OCI-LY1 (cell line): ENCODE results near the gene ARHGEF16.

Experiments
- H2AFZ ChIP-seq: fragments of 200-600 bp; sonication (generic), shearing (Covaris generic); 2 replicates; pipeline ENCODE4 v1.6.0; 2014; ENCODE audit warnings: antibody characterized with exemption, mild to moderate bottlenecking, low read length
- H3F3A ChIP-seq: fragments of 200-600 bp; sonication (generic), shearing (Covaris generic); 2 replicates; pipeline ENCODE4 v1.6.0; 2014; ENCODE audit warnings: mild to moderate bottlenecking, antibody characterized with exemption, low read length, moderate library complexity; ENCODE audit not compliant: insufficient read depth
- H3K27ac ChIP-seq: fragments of 200-600 bp; sonication (generic); 2 replicates; pipeline ENCODE4 v1.5.1; 2014; ENCODE audit warnings: low read length, mixed run types, mild to moderate bottlenecking, low read depth; ENCODE audit not compliant: poor library complexity, severe bottlenecking
- H3K27me3 ChIP-seq: fragments of 200-600 bp; sonication (generic); 2 replicates; pipeline ENCODE4 v1.6.0; 2014; ENCODE audit warnings: antibody characterized with exemption, mild to moderate bottlenecking, low read length, moderate library complexity; ENCODE audit not compliant: insufficient read depth
- H3K36me3 ChIP-seq: fragments of 200-600 bp; sonication (generic); 2 replicates; pipeline ENCODE4 v1.6.1; 2014; ENCODE audit warnings: mild to moderate bottlenecking, antibody characterized with exemption, low read length, moderate library complexity, mixed read lengths; ENCODE audit not compliant: insufficient read depth
- H3K4me1 ChIP-seq: fragments of 200-600 bp; sonication (generic); 2 replicates; pipeline ENCODE4 v1.5.1; 2014; ENCODE audit warnings: mild to moderate bottlenecking, low read length, moderate library complexity; ENCODE audit not compliant: insufficient read depth, severe bottlenecking
- H3K4me2 ChIP-seq: fragments of 200-600 bp; sonication (generic), shearing (Covaris generic); 2 replicates; pipeline ENCODE4 v1.6.1; 2014; ENCODE audit warnings: low read length
- H3K4me3 ChIP-seq: fragments of 200-600 bp; sonication (generic); 2 replicates; pipeline ENCODE4 v1.5.1; 2014; ENCODE audit warnings: low read length, low read depth, mild to moderate bottlenecking, mixed read lengths; ENCODE audit not compliant: poor library complexity, severe bottlenecking
- H3K79me2 ChIP-seq: fragments of 200-600 bp; shearing (Covaris generic); 2 replicates; pipeline ENCODE4 v1.6.1; 2016; ENCODE audit warnings: mixed run types, low read length, mixed read lengths; ENCODE audit not compliant: insufficient read depth
- H3K9ac ChIP-seq: fragments of 200-600 bp; sonication (generic), shearing (Covaris generic); 2 replicates; pipeline ENCODE4 v1.6.1; 2014; ENCODE audit warnings: mild to moderate bottlenecking, low read length, mixed read lengths
- H3K9me2 ChIP-seq: fragments of 200-600 bp; sonication (generic), shearing (Covaris generic); 2 replicates; pipeline ENCODE4 v1.6.1; 2014; ENCODE audit warnings: low read depth, mild to moderate bottlenecking, low read length, mixed read lengths
- H3K9me3 ChIP-seq: fragments of 200-600 bp; shearing (Covaris generic); 2 replicates; pipeline ENCODE4 v1.6.1; 2014; ENCODE audit warnings: low read length, mixed read lengths
- H4K20me1 ChIP-seq: fragments of 200-600 bp; sonication (generic), shearing (Covaris generic); 2 replicates; pipeline ENCODE4 v1.6.0; 2016; ENCODE audit warnings: mild to moderate bottlenecking, low read length; ENCODE audit not compliant: insufficient read depth
- EZH2 ChIP-seq: fragments of 200-600 bp; sonication (generic), shearing (Covaris generic); IDR thresholded peaks from 2 replicates; pipeline ENCODE4 v1.8.0; 2017; ENCODE audit warnings: borderline replicate concordance, mixed run types, mild to moderate bottlenecking, antibody characterized with exemption, low read length, moderate library complexity, mixed read lengths
- TF ChIP-seq, protein P1 (sequence below): fragments of 200-600 bp; sonication (generic), shearing (Covaris generic); IDR thresholded peaks from 2 replicates; pipeline ENCODE4 v1.5.1; 2017; ENCODE audit warnings: mild to moderate bottlenecking, antibody characterized with exemption, low read length, moderate library complexity, mixed read lengths

Gene ARHGEF16

DNA sequence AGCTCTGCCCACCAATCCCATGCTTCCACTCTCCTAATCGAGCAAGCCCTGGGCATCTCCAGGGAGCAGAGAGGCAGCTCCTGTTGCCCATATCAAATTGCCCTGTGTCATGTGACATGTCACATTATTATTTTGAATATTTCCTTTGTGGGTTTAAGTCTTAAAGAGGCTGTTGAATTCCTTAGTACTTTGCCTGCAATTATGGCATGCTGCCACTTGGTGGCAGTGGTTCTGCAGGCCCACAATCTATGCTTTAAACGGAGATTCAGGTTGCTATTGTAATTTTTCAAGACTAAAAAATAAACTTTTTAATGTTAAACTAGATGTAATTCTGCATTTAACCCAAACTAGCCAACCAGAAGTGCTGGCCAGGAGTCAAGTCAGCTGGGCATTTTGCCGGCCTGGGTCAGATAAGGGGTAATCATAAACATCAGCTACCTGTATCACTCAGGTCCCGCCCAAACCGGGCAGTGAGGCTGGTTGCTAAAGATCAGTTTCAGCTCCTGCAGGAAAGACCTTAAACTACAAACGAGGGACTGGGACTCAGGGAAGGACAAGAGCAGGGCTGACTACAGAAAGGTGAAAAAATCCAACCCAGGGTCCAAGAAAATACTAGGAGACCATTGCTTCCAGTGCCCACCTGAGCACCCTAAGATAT, 37.3 kb upstream of the ARHGEF16 start:
- no peak for TF ChIP-seq EZH2
- TF ChIP-seq, protein P1, sequence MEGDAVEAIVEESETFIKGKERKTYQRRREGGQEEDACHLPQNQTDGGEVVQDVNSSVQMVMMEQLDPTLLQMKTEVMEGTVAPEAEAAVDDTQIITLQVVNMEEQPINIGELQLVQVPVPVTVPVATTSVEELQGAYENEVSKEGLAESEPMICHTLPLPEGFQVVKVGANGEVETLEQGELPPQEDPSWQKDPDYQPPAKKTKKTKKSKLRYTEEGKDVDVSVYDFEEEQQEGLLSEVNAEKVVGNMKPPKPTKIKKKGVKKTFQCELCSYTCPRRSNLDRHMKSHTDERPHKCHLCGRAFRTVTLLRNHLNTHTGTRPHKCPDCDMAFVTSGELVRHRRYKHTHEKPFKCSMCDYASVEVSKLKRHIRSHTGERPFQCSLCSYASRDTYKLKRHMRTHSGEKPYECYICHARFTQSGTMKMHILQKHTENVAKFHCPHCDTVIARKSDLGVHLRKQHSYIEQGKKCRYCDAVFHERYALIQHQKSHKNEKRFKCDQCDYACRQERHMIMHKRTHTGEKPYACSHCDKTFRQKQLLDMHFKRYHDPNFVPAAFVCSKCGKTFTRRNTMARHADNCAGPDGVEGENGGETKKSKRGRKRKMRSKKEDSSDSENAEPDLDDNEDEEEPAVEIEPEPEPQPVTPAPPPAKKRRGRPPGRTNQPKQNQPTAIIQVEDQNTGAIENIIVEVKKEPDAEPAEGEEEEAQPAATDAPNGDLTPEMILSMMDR = peak; percentile 64; the same call in 1 of the 2 replicates

DNA sequence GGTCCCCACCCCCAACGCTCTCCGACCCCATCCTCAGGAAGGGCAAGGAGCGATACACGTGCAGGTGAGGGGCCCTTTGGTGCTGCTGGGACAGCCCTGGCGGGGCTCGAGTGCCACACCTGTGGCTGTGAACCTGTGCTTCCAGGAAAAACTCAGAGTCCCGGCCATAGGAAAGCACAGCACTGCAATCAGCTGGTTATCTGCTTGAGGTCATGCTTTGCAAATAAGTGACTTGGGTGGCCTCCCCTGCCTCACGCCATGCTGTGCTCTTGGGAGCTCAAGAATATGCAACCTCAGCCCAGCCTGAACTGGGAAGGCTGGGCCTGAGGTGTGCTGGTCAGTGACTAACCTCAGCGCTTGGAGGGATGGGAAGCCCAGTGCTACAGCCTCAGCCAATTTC, 36.5 kb upstream of the ARHGEF16 start:
- TF ChIP-seq EZH2 = no peak
- TF ChIP-seq, protein P1 = no peak
- H3K4me2 ChIP-seq = no peak overlapping the region
- H3K27ac ChIP-seq = no peak overlapping the region
- H3K9me3 ChIP-seq = peaks cover 4% of the 10 kb centered on the region; the same call in 1 of the 2 replicates
- H4K20me1 ChIP-seq = no peaks in the 10 kb centered on the region
- no peak overlapping the region for H3K9ac ChIP-seq
- no peaks in the 10 kb centered on the region for H3F3A ChIP-seq
- no peaks in the 10 kb centered on the region for H3K4me1 ChIP-seq
- no peak overlapping the region for H2AFZ ChIP-seq
- H3K79me2 ChIP-seq = no peaks in the 10 kb centered on the region
- H3K4me3 ChIP-seq = no peak overlapping the region
- no peaks in the 10 kb centered on the region for H3K36me3 ChIP-seq
- 0 out of 2 replicates have a peak, but pooled peaks cover 5% of the 10 kb centered on the region for H3K27me3 ChIP-seq
- H3K9me2 ChIP-seq = no peaks in the 10 kb centered on the region

More for the DNA sequence above, 37.3 kb upstream of the ARHGEF16 start:
- H3K4me2 ChIP-seq = no peak overlapping the region
- H4K20me1 ChIP-seq = no peaks in the 10 kb centered on the region
- 0 out of 2 replicates have a peak, but pooled peaks cover 5% of the 10 kb centered on the region for H3K27me3 ChIP-seq
- no peaks in the 10 kb centered on the region for H3F3A ChIP-seq
- H2AFZ ChIP-seq = no peak overlapping the region
- no peak overlapping the region for H3K9ac ChIP-seq
- no peak overlapping the region for H3K4me3 ChIP-seq
- H3K27ac ChIP-seq = no peak overlapping the region
- H3K79me2 ChIP-seq = no peaks in the 10 kb centered on the region
- no peaks in the 10 kb centered on the region for H3K4me1 ChIP-seq
- H3K9me3 ChIP-seq = peaks cover 4% of the 10 kb centered on the region; the same call in 1 of the 2 replicates
- no peaks in the 10 kb centered on the region for H3K9me2 ChIP-seq
- H3K36me3 ChIP-seq = no peaks in the 10 kb centered on the region

DNA sequence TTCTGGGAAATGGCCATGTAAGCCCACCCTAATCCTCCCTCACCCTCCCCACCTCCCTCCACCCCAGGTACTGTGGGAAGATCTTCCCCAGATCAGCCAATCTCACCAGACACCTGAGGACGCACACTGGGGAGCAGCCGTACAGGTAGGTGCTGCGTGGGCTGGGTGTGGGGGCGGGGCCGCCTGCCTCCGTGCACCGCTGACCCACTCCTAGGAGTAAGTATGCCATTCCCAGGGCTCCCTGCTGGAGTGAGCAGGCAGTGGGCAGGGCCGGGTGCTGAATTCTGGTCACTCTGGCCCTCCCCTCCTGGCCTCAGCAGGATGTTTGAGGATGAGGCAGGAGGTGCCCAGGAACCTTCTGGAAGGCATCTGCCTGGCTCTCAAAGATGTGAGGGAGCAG, 35.9 kb upstream of the ARHGEF16 start:
- Histone ChIP-seq H3K4me2 (no peak overlapping the region), H3K79me2 (no peaks in the 10 kb centered on the region), H3K9ac (no peak overlapping the region), H2AFZ (no peak overlapping the region), H3K36me3 (no peaks in the 10 kb centered on the region), H3K27me3 (0 out of 2 replicates have a peak, but pooled peaks cover 5% of the 10 kb centered on the region), H3K4me3 (no peak overlapping the region), H3K9me3 (peaks cover 4% of the 10 kb centered on the region; the same call in 1 of the 2 replicates), H3K9me2 (no peaks in the 10 kb centered on the region), H3K4me1 (no peaks in the 10 kb centered on the region), H4K20me1 (no peaks in the 10 kb centered on the region), H3K27ac (no peak overlapping the region), H3F3A (no peaks in the 10 kb centered on the region)
- no peak for TF ChIP-seq EZH2
- TF ChIP-seq, protein P1 = no peak
